Activated CD8-positive, alpha-beta memory T cell treated with anti-CD3 and anti-CD28 coated beads, Interleukin-2, amount 50 U/mL, for 4 hours (primary cell): Measurements from ENCODE around the gene GTSF1L.
"Not testable (repeated sequence)": the region's sequence is repeated elsewhere in the genome, so short reads cannot be mapped to it uniquely, and the experiment has no call there.

Source experiments
- DNase-seq: peaks from one replicate; pipeline ENCODE4 v3.0.0-alpha.2; 2020

Gene GTSF1L

DNA sequence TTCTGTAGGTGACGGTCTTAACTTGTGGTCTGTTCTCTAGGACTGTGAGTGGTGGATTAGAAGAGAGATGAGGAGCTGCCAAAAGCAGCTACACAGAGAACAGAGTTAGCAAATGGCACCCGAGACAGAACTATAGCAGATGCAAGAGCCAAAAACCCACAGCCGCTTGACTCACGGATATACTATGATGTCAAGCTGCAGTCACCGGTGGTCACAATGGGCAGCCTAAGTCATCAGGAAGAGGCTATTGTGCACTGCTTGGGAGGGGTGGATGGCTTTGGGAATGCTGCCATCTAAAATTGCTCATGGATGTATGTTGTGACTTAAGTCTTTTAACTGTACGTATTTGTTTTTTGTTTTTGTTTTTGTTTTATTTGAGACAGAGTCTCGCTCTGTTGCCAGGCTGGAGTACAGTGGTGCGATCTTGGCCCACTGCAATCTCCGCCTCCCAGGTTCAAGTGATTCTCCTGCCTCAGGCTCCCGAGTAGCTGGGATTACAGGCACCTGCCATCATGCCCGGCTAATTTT is at the start of gene GTSF1L:
Gene GTSF1L (minus strand): TSS at position 192 of the 528 bp plus-strand sequence. CDS start 308 bp downstream, outside the sequence.
- no peak for DNase-seq

DNA sequence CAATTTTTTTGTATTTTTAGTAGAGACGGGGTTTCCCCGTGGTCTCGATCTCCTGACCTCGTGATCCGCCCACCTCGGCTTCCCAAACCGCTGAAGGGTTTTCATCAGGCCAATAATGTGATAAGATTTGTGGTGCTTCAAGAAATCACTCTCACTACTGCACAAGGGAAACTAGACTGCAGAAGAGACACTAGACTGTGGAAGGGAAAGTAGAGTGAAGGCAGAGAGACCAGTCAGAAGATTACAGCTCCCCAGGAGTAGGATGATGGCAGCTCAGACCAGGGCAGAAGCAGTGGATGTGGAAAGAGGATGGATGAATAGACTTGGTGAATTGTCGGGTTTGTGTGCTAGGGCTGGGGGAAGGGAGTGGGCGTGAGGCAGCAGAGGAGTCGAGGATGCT is 48.0 kb upstream of the GTSF1L start:
- DNase-seq, result no peak

DNA sequence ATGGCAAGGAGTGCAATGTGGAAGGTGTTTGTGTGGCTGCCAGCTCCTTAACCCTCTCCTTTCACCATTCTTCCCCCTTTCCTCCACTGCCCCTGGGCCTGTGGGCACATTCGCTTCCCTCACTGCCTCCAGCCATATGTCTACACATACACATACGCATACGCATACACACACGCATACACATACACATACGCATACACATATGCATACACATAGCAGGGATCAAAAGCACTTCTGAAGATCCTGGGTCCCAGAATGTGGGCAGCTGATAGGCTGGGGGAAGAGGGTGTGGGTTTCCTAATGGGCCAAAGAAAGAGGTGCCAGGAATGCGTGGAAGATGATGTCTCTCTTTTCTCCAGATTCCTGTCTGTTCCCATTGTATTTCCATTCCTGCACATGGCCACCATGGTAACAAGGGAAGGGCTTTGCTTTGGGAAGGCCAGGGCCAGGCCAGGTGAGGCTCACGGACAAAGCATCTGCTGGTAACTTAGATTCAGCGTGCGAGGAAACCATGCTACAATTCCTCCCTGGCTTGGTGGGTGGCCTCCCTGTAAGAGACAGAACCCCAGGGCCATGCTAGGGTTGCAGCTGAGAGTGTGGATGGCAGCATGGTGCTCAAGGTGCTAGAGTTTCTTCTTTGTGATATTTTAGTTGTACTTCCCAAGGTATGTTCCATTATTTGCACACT is 44.8 kb upstream of the GTSF1L start:
- no peak for DNase-seq

DNA sequence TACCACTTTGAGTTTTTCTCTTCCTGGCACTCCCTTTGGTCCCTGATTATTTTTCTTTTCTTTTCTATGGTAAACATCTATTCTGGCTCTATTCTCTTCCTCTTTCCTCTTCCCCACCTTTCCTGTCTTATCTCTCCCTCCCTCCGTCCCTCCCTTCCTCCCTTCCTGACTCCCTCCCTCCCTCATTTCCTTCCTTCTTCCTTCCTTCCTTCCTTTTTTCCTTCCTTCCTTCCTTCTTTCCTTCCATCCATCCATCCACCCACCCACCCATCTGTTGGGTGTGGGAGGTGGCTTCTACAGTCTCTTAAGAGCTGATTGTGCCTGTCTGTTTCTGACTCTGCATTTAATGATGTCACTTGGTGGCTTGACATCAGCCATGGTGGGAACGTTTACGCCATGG is 43.5 kb upstream of the GTSF1L start:
- no peak for DNase-seq

DNA sequence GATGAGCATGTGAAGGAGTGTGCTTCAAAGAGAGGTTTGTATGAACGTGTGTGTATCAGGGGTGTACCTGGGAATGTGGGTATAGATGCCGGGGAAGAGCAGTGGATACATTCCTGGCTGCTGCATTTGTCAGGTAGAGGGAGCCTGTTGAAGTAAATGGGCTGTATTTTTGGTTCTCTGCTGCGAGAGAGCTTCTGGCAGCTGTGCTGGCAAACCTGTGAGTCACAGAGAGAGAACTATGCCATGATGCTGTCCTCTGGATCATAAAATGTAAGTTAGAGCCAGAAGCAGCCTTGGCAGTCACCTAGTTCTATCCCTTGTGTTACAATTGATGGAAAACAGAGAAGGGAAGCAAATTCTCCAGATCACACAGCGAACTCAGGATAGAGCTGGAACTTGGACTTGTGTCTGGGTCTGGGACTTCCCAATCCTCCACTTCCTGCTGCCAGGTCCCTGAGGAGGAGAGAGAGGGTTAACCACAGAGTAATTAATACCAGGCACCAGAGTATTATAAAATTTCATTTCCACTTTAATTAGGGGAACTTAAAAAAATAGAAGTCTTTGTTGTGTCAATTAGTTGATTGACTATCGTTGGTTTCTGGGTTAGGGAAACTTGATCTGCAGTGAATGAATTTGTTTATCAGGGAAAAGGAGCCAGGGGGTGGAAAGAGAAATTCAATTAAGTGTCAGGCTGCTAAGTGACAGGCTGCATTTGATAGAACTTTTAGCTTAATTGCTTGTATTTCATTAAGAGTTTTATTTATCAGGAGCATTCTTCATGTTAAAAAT is 41.1 kb upstream of the GTSF1L start:
- no peak for DNase-seq

DNA sequence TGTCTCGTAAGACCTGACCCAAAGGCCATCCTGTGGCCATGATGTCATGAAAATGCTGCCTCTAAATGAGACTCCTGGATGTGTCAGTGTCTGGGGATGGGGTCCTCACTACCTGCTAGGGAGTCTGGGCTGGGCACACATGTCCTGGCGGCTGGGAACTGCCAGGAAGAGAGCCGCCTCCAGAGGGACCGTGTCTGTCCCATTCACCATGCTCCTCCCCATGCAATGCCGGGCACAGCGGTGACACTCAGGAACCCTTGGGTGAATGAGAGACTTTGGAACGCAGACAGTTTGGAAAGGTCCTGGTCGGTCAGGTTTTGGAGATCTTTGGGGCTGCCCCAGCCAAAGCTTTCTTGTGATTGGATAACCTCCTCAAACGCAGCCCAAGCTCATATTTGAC is 40.1 kb upstream of the GTSF1L start:
- no peak for DNase-seq

DNA sequence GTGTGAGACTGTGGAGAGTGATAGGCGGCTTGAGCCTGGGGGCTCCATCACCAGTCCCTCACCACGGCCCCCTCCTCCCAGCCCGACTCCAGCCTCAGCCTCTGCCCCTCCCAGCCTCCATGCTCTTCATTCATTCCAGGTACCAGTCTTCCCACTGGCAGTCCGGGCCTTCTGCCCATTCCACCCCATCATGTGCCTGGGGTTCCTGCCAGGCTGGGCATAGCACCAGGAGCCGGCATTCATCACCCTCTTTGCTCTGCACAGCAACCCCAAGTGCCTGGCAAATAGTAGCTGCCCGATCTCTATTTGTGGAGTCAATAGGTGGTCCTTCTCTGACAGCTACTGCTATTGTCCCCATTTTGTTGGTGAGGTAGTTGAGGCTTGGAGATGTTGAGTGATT is 39.6 kb upstream of the GTSF1L start:
- DNase-seq, result no peak

DNA sequence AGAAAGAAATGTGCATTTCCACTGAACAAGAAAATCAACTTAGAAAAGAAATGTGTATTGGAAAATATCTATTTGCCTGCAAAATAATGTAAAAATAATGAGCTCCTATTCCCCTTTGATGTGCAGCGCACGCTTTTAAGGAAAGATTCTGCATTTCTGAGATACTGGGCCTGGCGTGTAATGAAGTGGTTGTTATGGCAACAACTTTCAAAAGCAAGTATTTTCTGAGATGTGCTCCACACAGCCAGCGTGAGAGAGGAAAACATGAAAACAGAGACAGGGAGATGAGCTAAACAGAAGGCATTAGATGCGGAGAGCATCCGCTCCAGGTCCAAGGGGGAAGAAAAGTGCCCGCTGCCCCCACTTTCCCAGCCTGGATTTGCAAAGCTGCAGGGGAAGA is 39.1 kb upstream of the GTSF1L start:
- no peak for DNase-seq

DNA sequence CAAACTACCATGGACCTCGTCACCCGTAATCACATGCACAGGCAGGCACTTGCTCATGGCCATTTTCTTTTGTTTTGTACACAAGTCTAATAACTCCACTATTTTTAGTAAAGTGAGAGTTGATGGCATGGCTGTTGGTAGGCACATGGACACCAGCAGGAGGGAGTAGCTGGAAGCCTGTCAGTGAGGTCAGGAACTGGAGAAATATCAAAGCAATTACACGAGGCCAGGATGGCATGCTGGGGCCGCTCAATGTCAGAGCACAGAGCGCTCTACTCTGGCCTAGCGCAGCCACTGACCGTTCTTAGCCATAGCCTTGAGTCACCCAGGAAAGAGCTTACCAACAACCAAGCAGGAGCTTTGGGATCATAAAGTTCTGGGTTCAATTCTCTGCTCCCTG is 36.1 kb upstream of the GTSF1L start:
- no peak for DNase-seq

DNA sequence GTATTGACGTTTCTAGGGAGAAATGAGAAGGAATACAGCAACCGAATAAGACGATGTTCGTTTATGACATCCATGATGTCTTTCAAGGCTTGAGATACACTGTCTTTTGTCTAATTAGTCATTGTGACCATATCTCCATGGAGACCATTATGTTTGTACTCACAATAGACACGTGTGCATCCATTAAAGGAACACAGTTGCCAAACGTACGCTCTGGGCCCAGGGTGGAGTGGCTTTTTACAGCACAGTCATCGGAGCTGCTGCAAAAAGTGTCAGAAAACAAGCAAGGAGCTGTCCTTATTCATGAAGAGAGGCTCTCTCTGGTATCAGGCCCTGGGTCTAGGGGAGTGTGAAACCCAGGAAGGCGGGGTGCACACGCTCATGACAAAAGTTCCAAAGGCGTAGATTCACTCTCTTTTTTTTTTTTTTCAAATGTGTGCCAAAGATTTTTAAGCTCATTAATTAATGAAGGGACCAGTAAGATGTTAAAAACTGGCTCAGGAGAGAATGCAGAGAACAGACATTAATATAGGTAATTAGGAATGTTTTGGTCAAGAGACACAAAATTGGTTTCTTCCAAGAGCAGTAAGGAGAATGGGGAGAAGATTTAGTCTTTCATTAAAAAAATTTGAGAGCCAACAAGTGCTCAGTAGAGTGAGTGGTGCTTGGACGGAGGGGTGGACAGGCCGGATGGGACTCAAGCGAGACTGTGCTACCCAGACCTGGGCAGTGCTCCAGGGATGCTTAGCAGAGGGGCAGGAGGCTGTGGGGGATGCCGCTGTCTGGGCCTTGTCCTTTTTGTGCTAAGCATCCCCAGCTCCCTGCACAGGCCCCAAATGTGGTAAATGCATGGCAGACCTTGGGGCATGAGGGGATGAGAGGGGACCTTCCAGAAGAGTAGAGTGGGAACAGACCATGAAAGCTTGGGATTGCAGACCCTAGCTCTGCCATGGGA is 34.9 kb upstream of the GTSF1L start:
- no peak for DNase-seq

DNA sequence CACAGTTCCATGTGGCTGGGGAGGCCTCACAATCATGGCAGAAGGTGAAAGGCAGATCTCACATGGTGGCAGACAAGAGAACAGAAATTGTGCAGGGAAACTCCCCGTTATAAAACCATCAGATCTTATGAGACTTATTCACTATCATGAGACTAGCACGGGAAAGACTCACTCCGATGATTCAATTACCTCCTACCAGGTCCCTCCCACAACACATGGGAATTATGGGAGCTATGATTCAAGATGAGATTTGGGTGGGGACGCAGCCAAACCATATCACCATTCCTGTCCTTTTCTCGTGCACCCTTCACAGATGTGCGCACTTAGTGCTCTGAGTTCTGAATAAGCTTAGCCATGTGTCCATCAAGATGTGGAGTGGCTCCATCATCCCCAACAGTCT is 31.1 kb upstream of the GTSF1L start:
- DNase-seq, result not testable (repeated sequence)

DNA sequence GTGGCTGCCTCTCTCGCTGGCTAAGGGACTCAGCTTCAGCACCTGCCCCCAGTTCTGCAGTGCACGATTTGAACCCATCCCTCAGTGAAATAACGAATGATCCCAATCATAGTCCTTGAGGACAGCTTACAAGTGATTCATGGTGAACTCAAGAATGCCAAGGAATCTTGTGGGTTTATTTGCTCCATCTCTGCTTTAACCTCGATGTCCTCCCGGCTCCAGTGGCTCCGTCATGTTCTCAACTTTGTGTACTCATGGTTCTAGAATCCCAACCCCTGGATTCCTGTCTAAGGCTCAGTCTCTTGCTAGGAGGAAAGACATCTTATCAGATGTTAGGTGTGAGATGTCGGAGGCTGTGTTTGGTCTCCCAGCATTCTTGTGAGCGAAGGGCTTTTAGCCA is 29.0 kb upstream of the GTSF1L start:
- no peak for DNase-seq

DNA sequence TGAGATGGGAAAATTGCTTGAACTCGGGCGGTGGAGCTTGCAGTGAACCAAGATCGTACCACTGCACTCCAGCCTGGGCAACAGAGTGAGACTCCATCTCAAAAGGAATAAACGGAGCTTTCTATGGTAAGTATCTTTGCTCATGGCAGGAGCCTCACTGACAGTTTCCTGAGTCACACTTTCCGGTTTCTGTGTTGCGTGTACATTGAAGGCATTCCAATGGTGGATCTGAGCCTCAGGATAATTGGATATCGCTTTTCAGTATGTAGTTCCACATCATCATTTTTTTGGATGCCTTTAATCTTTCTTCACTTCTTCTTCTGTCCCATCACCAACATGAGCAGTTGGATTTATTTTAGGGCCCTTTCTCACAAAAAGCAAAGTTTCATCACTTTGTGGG is 28.6 kb upstream of the GTSF1L start:
- DNase-seq, result no peak

DNA sequence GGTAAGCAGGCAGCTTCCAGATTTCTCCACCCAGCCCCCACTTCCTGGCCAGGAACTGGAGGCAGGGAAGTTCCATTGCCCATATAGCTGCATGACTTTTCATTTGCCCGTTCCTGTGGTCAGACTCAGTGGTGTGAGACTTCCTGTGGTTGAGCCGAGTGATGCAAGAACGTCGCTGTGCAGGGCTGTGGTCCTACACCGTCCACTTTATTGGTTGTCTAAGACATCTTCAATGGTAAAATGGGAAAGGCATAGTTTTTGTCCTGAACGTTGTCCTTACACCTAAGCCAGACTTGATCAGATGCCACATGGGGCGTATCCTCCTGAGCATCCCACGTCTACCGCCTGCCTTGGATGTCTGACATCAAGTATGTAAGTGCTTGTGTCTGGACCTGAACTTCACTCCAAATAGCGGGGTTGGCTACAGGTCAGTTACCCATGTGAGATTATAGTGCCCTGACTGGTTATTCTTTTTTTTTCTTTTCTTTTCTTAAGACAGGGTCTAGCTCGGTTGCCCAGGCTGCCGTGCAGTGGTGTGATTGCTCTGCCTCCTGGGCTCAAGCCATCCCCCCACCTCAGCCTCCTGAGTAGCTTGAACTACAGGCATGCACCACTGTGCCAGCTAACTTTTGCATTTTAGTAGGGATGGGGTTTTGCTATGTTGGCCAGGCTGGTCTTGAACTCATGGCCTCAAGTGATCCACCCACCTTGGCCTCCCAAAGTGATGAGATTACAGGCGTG is 25.9 kb upstream of the GTSF1L start:
- DNase-seq, result no peak

DNA sequence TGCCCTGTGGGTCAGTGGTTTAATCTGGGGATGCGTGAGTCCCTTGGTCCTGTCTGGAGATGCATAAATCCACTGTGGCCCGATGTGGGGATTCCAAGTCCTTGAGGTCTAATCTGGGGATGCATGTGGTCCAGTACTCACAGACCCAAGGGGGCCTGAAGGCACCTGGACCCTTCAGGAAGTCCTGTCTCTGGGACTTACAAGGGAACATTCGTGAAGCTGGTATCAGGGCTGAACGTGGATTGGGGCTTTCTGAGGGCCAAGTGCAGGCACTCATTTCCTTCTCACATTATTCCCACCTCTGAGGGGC is 25.2 kb upstream of the GTSF1L start:
- DNase-seq, result no peak

DNA sequence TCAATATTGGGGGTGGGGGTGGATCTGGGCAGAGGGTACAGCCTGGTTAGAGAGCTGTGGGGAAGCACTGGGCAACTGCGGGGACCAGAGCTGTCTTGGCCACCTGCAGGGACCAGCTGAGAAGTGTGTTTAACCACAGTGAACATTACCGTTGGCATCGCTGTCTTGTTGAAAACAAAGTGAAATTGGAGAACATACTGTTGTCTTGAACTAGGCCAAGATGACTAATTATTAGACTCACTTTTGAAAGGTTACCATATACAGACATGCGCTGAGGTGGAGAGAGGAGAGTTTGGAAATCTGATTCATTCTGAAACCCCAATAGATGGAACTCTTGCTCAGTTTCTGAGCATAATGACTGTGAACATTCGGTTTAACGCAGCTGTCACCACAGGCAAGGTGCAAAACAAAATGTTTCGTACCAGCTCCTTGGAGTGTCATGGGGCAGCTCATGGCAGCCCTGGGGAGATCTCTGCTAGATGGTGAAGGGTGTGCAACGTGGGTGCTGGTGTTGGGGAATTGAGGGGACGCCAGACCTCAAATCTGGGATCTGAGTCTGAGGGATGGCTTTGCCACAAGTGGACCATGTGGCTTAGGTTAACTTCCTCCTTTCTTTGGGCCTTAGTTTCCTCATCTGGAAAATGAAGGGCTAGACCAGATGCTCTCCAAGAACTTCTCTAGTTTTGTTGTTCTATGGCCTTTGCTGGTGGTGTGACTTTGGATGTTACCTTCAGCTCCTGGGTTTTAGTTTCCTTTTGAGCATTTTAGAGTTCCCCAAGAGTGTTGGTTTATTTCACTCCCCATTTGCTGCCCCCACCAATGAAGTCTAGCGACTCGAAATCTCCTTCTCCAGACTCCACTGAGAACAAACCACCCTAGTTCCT is 24.6 kb upstream of the GTSF1L start:
- DNase-seq, result no peak

DNA sequence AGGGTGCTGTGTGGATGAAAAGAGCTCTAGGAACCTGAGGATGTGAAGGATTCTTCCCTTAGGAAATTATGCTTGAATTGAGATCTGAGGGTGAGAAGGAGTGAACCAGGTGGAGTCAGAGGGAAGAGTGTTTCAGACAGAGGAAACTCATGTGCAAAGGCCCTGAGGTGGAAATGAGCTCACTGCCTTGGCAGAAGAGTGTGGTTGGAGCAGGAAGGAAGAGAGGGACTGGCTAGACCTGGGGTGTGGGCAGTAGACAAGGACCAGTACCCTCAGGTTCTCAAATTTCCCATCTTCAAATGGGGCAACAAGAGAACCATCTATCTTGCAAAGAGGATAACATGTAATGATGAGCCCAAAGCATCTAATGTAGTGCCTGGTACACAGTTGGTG is 24.0 kb upstream of the GTSF1L start:
- no peak for DNase-seq

DNA sequence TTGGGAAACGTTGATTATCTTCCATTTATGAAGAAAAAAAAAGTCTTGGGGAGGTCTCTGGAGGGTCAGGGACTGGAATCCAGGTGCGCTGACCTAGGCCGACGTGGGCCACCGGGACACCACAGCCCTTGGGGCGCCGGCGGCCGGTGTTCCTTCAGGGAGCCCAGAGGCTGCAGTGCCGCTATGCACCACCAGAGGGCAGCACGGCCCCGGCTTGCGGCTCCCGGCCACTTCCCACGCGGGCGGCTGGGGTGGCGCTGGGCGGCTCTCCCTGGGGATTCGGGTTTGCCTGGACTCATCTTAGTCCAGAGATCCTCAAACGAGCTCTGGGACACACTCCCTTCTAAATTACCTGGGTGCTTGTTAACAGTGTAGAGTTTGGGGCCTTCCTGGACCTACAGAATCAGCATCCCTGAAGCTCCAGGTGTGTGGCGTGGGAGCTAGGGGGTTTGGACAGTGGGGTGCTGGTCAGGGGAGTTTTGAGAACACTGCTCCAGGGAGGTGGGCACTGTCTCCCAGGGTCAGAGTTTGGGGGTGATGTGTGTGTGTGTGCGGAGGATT is 23.0 kb upstream of the GTSF1L start:
- DNase-seq, result peak; percentile 85

DNA sequence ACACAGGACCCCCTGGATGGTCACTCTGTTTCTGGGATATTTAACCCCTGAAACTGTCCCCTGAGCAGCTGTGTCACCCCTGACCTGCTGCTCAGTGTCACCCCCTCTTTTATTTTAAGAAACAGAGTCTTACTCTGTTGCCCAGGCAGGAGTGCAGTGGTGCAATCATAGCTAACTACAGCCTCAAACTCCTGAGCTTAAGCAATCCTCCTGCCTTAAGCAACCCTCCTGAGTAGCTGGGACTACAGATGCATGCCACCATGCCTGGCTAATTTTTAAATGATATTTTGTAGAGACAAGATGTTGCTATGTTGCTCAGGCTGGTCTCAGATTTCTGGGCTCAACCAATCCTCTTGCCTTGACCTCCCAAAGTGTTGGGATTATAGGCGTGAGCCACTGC is 21.5 kb upstream of the GTSF1L start:
- no peak for DNase-seq

DNA sequence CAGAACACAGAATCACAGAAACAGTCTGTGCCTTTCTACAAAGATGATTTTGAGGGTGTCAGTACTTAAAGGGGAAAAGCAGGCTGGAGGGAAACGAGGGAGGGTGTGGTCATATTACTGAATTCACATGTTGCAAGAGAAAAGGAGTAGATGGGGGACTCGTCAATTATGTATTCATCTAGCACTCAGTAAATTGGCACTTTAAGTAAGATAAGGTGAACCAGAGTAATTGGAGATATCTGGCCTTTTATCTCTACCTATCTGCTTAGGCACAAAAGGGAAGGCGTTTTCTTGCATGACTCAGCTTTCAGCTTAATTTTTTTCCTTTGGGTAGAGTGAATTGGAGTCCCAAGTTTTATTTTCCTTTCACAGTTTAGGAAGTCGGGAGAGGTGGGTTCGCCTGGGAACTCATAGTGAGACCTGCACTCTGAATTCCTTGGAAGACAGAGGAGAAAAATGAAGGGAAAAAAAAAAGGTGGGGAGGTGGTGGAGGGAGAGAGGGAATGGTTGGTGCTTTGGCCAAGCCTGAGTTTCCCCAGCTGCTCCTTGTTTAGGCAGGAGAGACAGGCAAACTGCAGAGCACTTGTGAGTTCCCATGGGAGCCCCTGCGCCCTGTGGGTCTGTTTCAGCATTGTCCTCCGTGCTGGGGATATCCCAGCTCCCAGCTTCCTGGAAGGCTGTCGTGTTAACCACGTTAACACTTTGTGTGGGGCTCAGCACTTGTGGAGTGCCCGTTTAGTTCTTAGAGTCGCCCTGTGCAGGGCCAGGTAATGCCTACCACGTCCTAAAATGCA is 19.7 kb upstream of the GTSF1L start:
- no peak for DNase-seq
